Measurements from ENCODE around the gene RBM34.

Gene RBM34

GRCh38 chr1:235158680-235159079 lies 2.4 kb downstream of the RBM34 start:
- peaks cover 53 to 67% (median 62%) of the 10 kb centered on the region in 11 experiments for H3K36me3 ChIP-seq

GRCh38 chr1:235157150-235157549 lies 3.9 kb downstream of the RBM34 start:
- H3K9ac ChIP-seq = peak overlapping the region in 1 of 11 experiments; percentile 24; a peak in 2 of 22 replicates
- peak overlapping the region in 1 of 11 experiments; percentile 12; a peak in 2 of 22 replicates for H3K4me2 ChIP-seq
- H3K27ac ChIP-seq = no peak overlapping the region

More at GRCh38 chr1:235158680-235159079, 2.4 kb downstream of the RBM34 start:
- peaks cover 23 to 45% (median 31%) of the 10 kb centered on the region in 10 experiments for H3K4me1 ChIP-seq
- H3K27me3 ChIP-seq = no peaks in the 10 kb centered on the region
- peak overlapping the region in 9 of 11 experiments; percentile 84 to 95 (median 87); a peak in 5 of 22 replicates for H3K4me2 ChIP-seq
- H3K9me3 ChIP-seq (replicated peaks in 1 of 11) = no peaks in the 10 kb centered on the region
- TF ChIP-seq Cebpa-rat (IDR thresholded peaks at IDR 0.05) = no peak
- H4K20me1 ChIP-seq = peaks cover 0 to 57% (median 10%) of the 10 kb centered on the region in 11 experiments; a peak in 9 of 22 replicates
- H3K4me3 ChIP-seq = no peak overlapping the region
- no peak overlapping the region for H3K9ac ChIP-seq
- no peak overlapping the region for H3K27ac ChIP-seq

GRCh38 chr1:235156740-235157139 lies 4.3 kb downstream of the RBM34 start:
- H3K36me3 ChIP-seq = peaks cover 72 to 84% (median 81%) of the 10 kb centered on the region in 11 experiments
- no peak overlapping the region for H3K9ac ChIP-seq
- no peak for TF ChIP-seq Cebpa-rat (IDR thresholded peaks at IDR 0.05)
- H3K27me3 ChIP-seq = no peaks in the 10 kb centered on the region
- no peak overlapping the region for H3K27ac ChIP-seq
- no peaks in the 10 kb centered on the region for H3K9me3 ChIP-seq (replicated peaks in 1 of 11)
- peaks cover 0 to 76% (median 11%) of the 10 kb centered on the region in 11 experiments; a peak in 13 of 22 replicates for H4K20me1 ChIP-seq
- no peak overlapping the region; a peak in 1 of 22 replicates for H3K4me2 ChIP-seq
- peaks cover 20 to 40% (median 27%) of the 10 kb centered on the region in 10 experiments for H3K4me1 ChIP-seq
- no peak overlapping the region for H3K4me3 ChIP-seq

More at GRCh38 chr1:235157150-235157549, 3.9 kb downstream of the RBM34 start:
- Histone ChIP-seq H3K36me3 (peaks cover 68 to 80% (median 77%) of the 10 kb centered on the region in 11 experiments), H3K27me3 (no peaks in the 10 kb centered on the region), H3K4me3 (no peak overlapping the region), H3K9me3 (replicated peaks in 1 of 11) (no peaks in the 10 kb centered on the region), H3K4me1 (peaks cover 23 to 44% (median 31%) of the 10 kb centered on the region in 10 experiments), H4K20me1 (peaks cover 0 to 72% (median 10%) of the 10 kb centered on the region in 11 experiments; a peak in 11 of 22 replicates)
- no peak for TF ChIP-seq Cebpa-rat (IDR thresholded peaks at IDR 0.05)

- no peaks in the 10 kb centered on the region for H3K27me3 ChIP-seq
- H3K27ac ChIP-seq = no peak overlapping the region
- H4K20me1 ChIP-seq = peaks cover 0 to 81% (median 16%) of the 10 kb centered on the region in 11 experiments; a peak in 16 of 22 replicates
- TF ChIP-seq Cebpa-rat (IDR thresholded peaks at IDR 0.05) = no peak
- H3K9ac ChIP-seq = no peak overlapping the region
- H3K36me3 ChIP-seq = peaks cover 76 to 88% (median 86%) of the 10 kb centered on the region in 11 experiments
- peaks cover 18 to 38% (median 24%) of the 10 kb centered on the region in 10 experiments for H3K4me1 ChIP-seq
- no peak overlapping the region for H3K4me2 ChIP-seq
- H3K4me3 ChIP-seq = no peak overlapping the region
- H3K9me3 ChIP-seq (replicated peaks in 1 of 11) = no peaks in the 10 kb centered on the region
Measured at GRCh38 chr1:235156265-235156664, 4.8 kb downstream of the RBM34 start.

GRCh38 chr1:235152235-235152634 lies 8.8 kb downstream of the RBM34 start:
- Histone ChIP-seq H4K20me1 (peaks cover 3 to 93% (median 30%) of the 10 kb centered on the region in 11 experiments; a peak in 19 of 22 replicates), H3K36me3 (peaks cover 95 to 99% (median 97%) of the 10 kb centered on the region in 11 experiments), H3K9ac (no peak overlapping the region), H3K4me2 (no peak overlapping the region), H3K27ac (no peak overlapping the region), H3K9me3 (replicated peaks in 1 of 11) (no peaks in the 10 kb centered on the region), H3K4me1 (peaks cover 0 to 9% (median 2%) of the 10 kb centered on the region in 10 experiments; a peak in 6 of 20 replicates), H3K4me3 (no peak overlapping the region), H3K27me3 (no peaks in the 10 kb centered on the region)
- TF ChIP-seq Cebpa-rat (IDR thresholded peaks at IDR 0.05) = no peak

- Histone ChIP-seq H3K4me2 (no peak overlapping the region), H3K27me3 (no peaks in the 10 kb centered on the region), H3K9me3 (replicated peaks in 1 of 11) (no peaks in the 10 kb centered on the region), H3K9ac (no peak overlapping the region), H3K4me3 (no peak overlapping the region), H4K20me1 (peaks cover 0 to 93% (median 28%) of the 10 kb centered on the region in 11 experiments; a peak in 18 of 22 replicates), H3K36me3 (peaks cover 95 to 99% (median 97%) of the 10 kb centered on the region in 11 experiments), H3K27ac (no peak overlapping the region), H3K4me1 (no peaks in the 10 kb centered on the region)
- no peak for TF ChIP-seq Cebpa-rat (IDR thresholded peaks at IDR 0.05)
Measured at GRCh38 chr1:235151033-235151432, 10.0 kb downstream of the RBM34 start.

GRCh38 chr1:235149824-235150223 lies 11.2 kb downstream of the RBM34 start:
- Histone ChIP-seq H3K27me3 (no peaks in the 10 kb centered on the region), H3K4me3 (no peak overlapping the region), H3K4me1 (no peaks in the 10 kb centered on the region), H3K4me2 (no peak overlapping the region), H3K9ac (no peak overlapping the region), H4K20me1 (peaks cover 0 to 96% (median 32%) of the 10 kb centered on the region in 11 experiments; a peak in 18 of 22 replicates), H3K36me3 (peaks cover 97 to 100% (median 98%) of the 10 kb centered on the region in 11 experiments), H3K9me3 (replicated peaks in 1 of 11) (no peaks in the 10 kb centered on the region), H3K27ac (no peak overlapping the region)
- no peak for TF ChIP-seq Cebpa-rat (IDR thresholded peaks at IDR 0.05)

- peaks cover 98 to 100% (median 98%) of the 10 kb centered on the region in 11 experiments for H3K36me3 ChIP-seq
- no peaks in the 10 kb centered on the region for H3K27me3 ChIP-seq
- peaks cover 0 to 91% (median 36%) of the 10 kb centered on the region in 11 experiments; a peak in 18 of 22 replicates for H4K20me1 ChIP-seq
- TF ChIP-seq Cebpa-rat (IDR thresholded peaks at IDR 0.05) = no peak
- H3K4me3 ChIP-seq = no peak overlapping the region
- no peaks in the 10 kb centered on the region for H3K4me1 ChIP-seq
- no peak overlapping the region for H3K4me2 ChIP-seq
- H3K9me3 ChIP-seq (replicated peaks in 1 of 11) = no peaks in the 10 kb centered on the region
- H3K9ac ChIP-seq = no peak overlapping the region
- no peak overlapping the region for H3K27ac ChIP-seq
Measured at GRCh38 chr1:235147269-235147668, 13.8 kb downstream of the RBM34 start.

GRCh38 chr1:235145639-235146038 lies 15.4 kb downstream of the RBM34 start:
- TF ChIP-seq Cebpa-rat (IDR thresholded peaks at IDR 0.05) = no peak
- Histone ChIP-seq H3K4me1 (no peaks in the 10 kb centered on the region), H3K36me3 (peaks cover 94 to 100% (median 98%) of the 10 kb centered on the region in 11 experiments), H3K9me3 (replicated peaks in 1 of 11) (peaks cover 0 to 4% (median 0%) of the 10 kb centered on the region in 11 experiments; a peak in 2 of 22 replicates), H3K4me2 (no peak overlapping the region), H3K9ac (no peak overlapping the region), H3K27ac (no peak overlapping the region), H4K20me1 (peaks cover 0 to 75% (median 28%) of the 10 kb centered on the region in 11 experiments; a peak in 17 of 22 replicates), H3K27me3 (no peaks in the 10 kb centered on the region), H3K4me3 (no peak overlapping the region)

Measured in BLaER1 treated with 17β-estradiol and CSF1 and Interleukin-3, amounts not matched to agents 10 nM and 100 nM (cell line).